H4 (cell line): ENCODE measurements around the gene ACTR1B. TPM values are rescaled to one million over a fixed set of nuclear protein-coding genes. Genes with fewer than 3 reads are reported as not detected.
"Not testable (repeated sequence)": the region's sequence is repeated elsewhere in the genome, so short reads cannot be mapped to it uniquely, and the experiment has no call there.

ENCODE experiments used
- DNase-seq: peaks from one replicate; pipeline ENCODE4 v3.0.0-alpha.2; 2015; ENCODE audit warnings: low spot score
- total RNA-seq: library from RNA; depleted of rRNA; stranded (reverse); fragments of >200 nt; shearing (Covaris generic); gene quantifications from 2 replicates; pipeline ENCODE4 v1.2.3, GENCODE V29; 2014

The ACTR1B gene
- total RNA-seq, 1 experiment from 2014 or later: 31.4 TPM

GRCh38 chr2:97658691-97659157, 5.1 kb downstream of the ACTR1B start:
- DNase-seq: no peak

- no peak for DNase-seq
These were observed 5.7 kb downstream of the ACTR1B start for GRCh38 chr2:97657986-97658690.

- no peak for DNase-seq
These were observed 6.8 kb downstream of the ACTR1B start for GRCh38 chr2:97656905-97657587.

- DNase-seq: no peak
These were observed 7.6 kb downstream of the ACTR1B start for GRCh38 chr2:97656129-97656755.

GRCh38 chr2:97654791-97655190, 9.1 kb downstream of the ACTR1B start:
- DNase-seq: no peak

- no peak for DNase-seq
These were observed 9.5 kb downstream of the ACTR1B start for GRCh38 chr2:97654309-97654708.

GRCh38 chr2:97653874-97654273, 10.0 kb downstream of the ACTR1B start:
- no peak for DNase-seq

- DNase-seq: no peak
These were observed 10.4 kb downstream of the ACTR1B start for GRCh38 chr2:97653473-97653872.

GRCh38 chr2:97651114-97651513, 12.7 kb downstream of the ACTR1B start:
- DNase-seq: no peak

GRCh38 chr2:97646977-97647376, 16.9 kb downstream of the ACTR1B start:
- no peak for DNase-seq

GRCh38 chr2:97645695-97646629, 17.9 kb downstream of the ACTR1B start, which contains the start of gene COX5B:
TSS of gene COX5B (plus strand) at chr2:97646062. CDS start at chr2:97646087, 25 bp downstream.
- DNase-seq: peak; percentile 95

GRCh38 chr2:97645112-97645694, 18.6 kb downstream of the ACTR1B start:
- DNase-seq: no peak

GRCh38 chr2:97644023-97644717, 19.7 kb downstream of the ACTR1B start:
- DNase-seq: no peak

GRCh38 chr2:97626049-97626430, 37.8 kb downstream of the ACTR1B start:
- not testable (repeated sequence) for DNase-seq

GRCh38 chr2:97625354-97626048, 38.3 kb downstream of the ACTR1B start:
- DNase-seq: not testable (repeated sequence)

- not testable (repeated sequence) for DNase-seq
These were observed 40.9 kb downstream of the ACTR1B start for GRCh38 chr2:97622976-97623375.

GRCh38 chr2:97620492-97620891, 43.4 kb downstream of the ACTR1B start:
- not testable (repeated sequence) for DNase-seq

- DNase-seq: not testable (repeated sequence)
These were observed 44.7 kb downstream of the ACTR1B start for GRCh38 chr2:97618939-97619827.

- no peak for DNase-seq
These were observed 45.9 kb downstream of the ACTR1B start for GRCh38 chr2:97617911-97618310.
